ENCODE data around the gene MRM1. TPM values are rescaled to one million over a fixed set of nuclear protein-coding genes. Genes with fewer than 3 reads are reported as not detected.
"Not testable (repeated sequence)": the region's sequence is repeated elsewhere in the genome, so short reads cannot be mapped to it uniquely, and the experiment has no call there.

MRM1 gene
- total RNA-seq, 1 donor from 2014 or later, result 5.6 TPM

DNA sequence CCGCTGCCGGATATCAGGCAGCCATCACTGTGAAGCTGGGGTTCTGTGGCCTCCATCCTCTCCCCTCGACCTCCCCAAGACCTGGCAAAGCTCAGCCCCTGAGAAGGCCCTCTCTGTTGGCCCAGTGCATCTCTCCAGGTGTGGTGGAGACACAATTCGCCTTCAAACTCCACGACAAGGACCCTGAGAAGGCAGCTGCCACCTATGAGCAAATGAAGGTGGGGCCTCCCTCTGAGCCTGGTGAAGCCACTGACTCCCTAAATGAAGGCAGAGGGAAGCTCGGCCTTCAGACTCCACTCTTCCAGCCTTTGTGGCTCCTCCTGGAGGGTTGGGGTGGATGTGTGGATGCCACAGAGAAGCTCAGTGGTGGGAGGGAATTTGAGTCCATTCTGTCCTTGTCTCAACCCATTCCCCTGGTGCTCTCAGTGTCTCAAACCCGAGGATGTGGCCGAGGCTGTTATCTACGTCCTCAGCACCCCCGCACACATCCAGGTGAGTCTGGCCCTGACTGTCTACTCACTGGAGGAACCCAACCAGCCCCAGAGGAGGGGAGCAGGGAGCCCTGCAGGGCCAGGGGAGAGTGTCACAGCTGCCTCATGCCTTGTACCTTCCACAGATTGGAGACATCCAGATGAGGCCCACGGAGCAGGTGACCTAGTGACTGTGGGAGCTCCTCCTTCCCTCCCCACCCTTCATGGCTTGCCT lies 1.7 kb upstream of the MRM1 start:
- intact Hi-C loops (cut with DNase I), result no loop called here
- DNase-seq (ENCODE audit: low spot score) (peak; percentile 47), ATAC-seq (no peak)

DNA sequence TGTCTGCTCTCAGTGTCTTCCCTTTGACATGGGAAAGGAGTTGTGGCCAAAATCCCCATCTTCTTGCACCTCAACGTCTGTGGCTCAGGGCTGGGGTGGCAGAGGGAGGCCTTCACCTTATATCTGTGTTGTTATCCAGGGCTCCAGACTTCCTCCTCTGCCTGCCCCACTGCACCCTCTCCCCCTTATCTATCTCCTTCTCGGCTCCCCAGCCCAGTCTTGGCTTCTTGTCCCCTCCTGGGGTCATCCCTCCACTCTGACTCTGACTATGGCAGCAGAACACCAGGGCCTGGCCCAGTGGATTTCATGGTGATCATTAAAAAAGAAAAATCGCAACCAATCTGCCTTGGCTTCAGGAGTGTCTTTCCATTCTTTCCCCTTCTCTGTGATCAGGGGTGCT lies 918 bp upstream of the MRM1 start:
- ATAC-seq (no peak), DNase-seq (ENCODE audit: low spot score) (peak; percentile 42)
- intact Hi-C loops (cut with DNase I), result no loop called here

DNA sequence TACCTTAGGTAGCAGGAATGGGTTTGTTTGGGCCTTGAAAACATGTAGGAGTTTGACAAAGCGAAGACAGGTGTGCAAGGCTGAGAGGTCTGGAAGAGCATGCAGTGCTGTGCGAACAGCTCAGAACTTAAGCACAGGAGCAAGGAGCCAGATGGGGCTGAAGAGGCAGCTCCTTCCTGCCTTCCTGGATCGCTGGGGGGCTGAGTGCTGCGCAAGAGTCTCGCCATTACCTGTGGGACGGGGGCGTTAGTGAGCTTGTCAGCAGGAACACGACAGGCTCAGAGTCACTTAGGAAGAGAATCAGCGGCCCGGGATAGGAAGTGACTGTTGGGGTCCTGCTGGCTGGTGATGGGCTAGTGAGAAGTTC lies 464 bp upstream of the MRM1 start:
- ATAC-seq (peak; percentile 31), DNase-seq (ENCODE audit: low spot score) (no peak)
- intact Hi-C loops (cut with DNase I), result no loop called here

DNA sequence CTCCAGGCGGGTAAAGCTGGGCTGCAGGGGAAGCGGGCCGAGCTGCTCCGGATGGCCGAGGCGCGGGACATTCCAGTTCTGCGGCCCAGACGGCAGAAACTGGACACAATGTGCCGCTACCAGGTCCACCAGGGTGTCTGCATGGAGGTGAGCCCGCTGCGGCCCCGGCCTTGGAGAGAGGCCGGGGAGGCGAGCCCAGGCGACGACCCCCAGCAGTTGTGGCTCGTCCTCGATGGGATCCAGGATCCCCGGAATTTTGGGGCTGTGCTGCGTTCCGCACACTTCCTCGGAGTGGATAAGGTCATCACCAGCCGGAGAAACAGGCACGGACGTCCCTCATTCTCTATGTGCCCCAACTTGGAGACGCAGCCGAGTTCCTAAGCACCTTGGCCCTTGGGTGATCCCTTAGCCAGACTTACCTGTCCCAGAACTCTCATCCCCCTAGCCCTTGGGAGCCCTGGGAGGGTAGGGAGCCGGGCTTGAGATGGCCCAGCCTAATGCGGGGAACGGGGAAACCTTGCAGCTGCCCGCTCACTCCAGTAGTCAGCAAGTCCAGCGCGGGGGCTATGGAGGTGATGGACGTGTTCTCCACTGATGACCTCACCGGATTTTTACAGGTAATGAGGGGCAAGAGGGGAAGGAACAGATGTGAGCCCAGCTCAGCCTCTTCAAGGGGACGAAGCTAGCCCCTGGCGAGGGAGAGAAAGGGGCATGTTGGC lies 806 bp downstream of the MRM1 start:
- ATAC-seq, result peak; percentile 44
- intact Hi-C loops (cut with DNase I), result no loop called here
- peak; percentile 57 for DNase-seq (ENCODE audit: low spot score)

DNA sequence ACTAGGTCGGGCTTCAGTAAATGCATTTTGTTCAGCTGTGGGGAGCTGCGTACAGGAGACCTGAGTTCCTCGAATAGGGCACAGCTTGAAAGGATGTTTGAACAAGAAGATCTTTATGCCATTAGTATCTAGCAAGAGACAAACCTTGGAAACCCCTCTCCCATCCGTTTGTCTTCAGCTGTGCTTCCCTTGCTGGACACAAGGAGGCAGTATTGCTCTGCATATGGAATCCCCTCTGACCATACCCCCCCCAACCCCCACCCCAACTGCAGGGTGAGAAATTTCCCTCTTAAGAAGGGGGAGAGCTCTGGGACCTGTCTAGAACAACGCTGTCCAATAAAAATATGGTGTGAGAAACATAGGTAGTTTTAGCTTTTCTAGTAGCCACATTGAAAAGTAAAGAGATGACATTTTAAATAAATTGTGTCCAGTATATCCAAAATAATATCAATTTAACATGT lies 1.6 kb downstream of the MRM1 start:
- no peak for ATAC-seq
- peak; percentile 59 for DNase-seq (ENCODE audit: low spot score)
- intact Hi-C loops (cut with DNase I), result no loop called here

DNA sequence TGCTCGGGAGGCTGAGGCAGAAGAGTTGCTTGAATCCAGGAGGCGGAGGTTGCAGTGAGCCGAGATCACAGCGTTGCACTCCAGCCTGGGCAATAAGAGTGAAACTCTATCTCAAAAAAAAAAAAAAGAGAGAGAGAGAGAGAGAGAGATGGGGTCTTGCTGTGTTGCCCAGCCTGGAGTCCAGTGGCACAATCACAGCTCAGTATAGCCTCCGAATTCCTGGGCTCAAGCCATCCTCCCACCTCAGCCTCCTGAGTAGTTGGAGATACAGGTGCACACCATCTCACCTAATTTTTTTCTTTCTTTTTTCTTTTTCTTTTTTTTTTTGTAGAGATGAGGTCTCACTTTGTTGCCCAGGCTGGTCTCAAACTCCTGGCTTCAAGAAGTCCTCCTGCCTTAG lies 3.6 kb downstream of the MRM1 start:
- DNase-seq (ENCODE audit: low spot score); ATAC-seq; intact Hi-C loops (cut with DNase I): not testable (repeated sequence)

DNA sequence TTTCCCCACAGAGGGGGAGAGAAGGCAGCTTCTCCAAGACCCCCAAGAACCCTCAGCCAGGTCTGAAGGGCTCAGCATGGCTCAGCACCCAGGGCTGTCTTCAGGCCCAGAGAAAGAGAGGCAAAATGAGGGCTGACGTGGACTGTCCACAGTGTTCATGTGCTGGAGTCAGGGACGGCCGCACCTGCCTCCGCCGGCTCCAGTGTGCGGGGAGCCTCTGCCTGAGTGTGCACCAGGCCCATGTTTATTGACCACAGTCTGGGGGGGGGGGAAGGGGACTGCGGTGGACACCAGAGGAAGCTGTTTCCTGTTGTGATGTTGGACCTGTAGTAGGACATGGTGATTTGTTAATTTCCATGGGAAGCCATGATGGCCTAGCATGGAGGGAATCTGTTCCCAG lies 6.9 kb downstream of the MRM1 start:
- no peak for ATAC-seq
- intact Hi-C loops (cut with DNase I), result no loop called here
- no peak for DNase-seq (ENCODE audit: low spot score)

DNA sequence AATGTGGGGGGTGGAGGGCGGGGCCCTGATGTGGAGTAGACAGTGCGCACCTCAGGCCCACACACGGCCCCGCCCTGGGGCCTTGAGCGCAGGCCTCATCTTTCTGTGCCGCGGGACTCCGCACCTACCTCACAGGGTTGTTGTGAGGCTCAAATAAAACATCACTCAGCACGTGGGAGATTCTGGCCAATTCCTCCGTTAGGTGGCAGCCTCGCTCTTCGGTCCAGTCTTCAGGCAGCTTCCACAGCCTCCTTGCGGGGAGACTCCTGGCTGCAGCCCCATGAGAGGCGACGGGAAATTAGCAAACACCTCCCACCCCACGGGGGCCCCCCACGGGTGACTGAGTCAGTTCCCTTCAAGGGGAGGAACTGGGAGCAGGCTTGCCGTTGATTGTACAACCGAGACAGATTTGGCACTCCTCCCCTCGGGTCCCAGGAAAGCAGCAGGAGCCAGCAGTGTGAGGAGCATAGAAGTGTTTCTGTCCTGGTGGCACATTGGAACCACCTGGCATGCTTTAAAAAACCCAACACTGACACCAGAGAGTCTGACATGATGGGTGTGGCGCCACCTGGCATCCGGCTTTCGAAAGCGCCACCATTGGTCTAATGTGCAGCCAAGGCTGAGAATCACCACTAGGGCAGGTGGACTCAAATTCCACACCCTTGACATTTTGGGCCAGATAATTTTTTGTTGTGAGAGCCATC lies 7.6 kb downstream of the MRM1 start:
- peak; percentile 84 for ATAC-seq
- peak; percentile 66 for DNase-seq (ENCODE audit: low spot score)

DNA sequence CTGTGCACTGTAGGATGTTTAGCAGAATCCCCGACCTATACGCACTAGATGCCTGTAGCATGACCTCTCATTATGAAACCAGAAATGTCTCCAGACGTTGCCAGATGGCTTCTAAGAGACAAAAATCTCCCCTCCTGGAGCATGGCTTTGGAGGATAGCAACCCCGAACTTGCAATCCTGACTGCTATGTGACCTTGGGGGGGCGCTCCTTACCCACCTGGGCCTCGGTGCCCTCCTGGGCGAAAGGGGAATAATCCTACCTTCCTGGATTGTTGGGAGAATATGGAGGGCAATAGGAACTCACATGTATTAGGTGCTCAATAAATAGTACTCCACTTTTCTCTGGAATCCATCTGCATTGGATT lies 8.1 kb downstream of the MRM1 start:
- intact Hi-C loops (cut with DNase I), result no loop called here
- no peak for DNase-seq (ENCODE audit: low spot score)
- ATAC-seq, result no peak

More for the DNA sequence above, 7.6 kb downstream of the MRM1 start:
- intact Hi-C loops (cut with DNase I), result no loop called here

DNA sequence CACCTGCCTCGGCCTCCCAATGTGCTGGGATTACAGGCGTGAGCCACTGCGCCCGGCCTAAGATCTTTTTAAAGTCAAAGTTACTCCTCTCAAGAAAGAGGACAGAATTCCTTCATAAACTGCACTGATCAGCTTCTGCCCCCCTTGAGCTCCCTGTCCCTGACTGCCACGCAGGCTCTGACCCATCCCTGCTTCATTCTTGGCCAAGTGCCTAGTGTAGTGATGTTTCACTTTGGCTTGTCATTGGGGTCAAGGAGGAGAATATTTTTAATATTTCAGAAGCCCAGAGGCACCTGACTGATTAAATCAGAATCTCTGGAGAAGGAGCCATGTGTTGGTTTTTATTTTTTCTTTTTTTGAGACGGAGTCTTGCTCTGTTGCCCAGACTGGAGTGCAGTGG lies 9.1 kb downstream of the MRM1 start:
- intact Hi-C loops (cut with DNase I), result no loop called here
- DNase-seq (ENCODE audit: low spot score) (no peak), ATAC-seq (no peak)

DNA sequence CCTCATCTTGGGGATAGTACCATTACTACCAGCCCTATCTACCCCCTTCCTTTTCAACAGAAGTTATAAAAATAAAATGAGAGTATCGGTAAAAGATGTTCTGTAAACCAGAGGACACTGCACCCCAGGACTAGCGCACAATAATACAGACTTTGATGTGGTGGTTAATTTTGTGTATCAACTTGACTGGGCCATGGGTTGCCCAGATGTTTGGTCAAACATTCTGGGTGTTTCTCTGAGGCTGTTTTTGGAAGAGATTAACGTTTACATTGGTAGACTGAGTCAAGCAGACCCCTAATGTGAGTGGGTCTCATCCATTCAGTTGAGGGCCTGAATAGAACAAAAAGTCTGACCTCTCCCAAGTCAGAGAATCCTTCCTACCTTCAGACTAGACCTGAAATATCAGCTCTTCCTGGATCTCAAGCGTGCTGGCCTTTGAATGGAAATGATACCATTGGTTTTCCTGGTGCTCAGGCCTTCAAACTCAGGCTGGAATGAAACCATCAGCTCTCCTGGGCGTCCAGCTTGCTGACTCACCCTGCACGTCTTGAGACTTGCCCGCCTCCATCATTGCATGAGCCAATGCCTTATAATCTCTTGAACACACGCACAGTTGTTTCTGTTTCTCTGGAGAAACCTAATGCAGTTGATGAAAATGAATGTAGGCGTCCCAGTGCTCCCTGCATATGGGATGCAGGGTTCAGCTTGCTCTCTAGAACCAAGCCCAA lies 10.1 kb downstream of the MRM1 start:
- intact Hi-C loops (cut with DNase I), result no loop called here
- DNase-seq (ENCODE audit: low spot score) (no peak), ATAC-seq (no peak)

DNA sequence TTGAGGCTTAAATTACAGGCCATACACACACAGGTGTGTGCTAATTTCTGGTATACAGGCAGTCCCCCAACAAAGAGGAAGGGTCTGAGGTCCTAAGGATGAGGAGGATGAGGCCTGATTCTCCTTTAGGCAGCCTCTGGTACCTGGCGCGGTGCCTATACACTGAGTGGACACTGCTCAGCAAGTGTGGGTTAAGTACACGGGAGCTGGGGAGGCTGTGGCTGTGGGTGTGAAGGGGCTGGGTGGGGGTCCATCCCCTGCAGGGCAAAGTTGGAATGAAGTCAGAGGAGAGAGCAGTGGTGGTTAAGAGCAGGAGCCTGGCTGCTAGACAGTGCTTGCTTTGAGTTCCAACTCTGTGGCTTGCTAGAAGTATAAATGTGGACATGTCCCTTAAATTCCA lies 10.9 kb downstream of the MRM1 start:
- no peak for DNase-seq (ENCODE audit: low spot score)
- ATAC-seq, result no peak
- intact Hi-C loops (cut with DNase I), result no loop called here

DNA sequence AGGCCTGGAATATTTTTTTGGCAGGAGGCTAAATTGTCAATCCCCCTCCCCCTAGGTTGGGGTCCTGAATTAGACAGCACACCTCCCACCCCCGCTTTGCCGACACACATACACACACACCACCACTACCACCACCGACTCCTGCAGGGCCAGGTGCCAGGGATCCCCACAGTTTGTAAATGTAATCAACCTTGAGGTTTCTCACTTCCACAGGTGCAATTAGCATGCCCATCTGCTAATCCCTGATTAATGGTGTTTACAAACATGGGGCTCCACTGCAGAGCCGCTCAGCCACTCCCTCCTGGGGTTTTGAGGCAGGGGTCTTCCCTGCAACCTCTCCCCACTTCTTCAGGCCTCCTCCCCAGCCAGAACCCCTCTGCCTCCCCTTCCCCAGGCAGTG lies 11.8 kb downstream of the MRM1 start:
- intact Hi-C loops (cut with DNase I), result no loop called here
- ATAC-seq (no peak), DNase-seq (ENCODE audit: low spot score) (no peak)

DNA sequence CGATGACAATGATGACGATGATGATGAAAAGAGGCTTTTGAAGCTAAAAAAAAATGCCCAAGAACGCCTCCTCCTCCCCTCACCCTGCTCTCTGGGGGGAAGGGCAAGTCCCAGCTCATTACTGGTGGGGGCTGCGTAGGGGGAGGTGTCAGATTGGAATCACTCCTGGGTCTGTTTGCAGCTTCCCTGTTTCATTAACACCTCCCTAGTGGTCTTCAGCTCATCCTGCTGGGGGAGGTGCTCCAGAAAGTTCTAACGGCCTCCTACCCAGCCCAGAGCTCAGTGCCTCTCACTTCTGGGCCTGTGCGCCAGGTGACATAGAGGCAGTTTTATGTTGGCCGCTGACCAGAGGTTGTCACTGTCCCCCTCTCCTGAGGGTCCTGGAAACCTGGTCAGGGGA lies 12.7 kb downstream of the MRM1 start:
- DNase-seq (ENCODE audit: low spot score), result no peak
- intact Hi-C loops (cut with DNase I), result no loop called here
- ATAC-seq, result no peak

DNA sequence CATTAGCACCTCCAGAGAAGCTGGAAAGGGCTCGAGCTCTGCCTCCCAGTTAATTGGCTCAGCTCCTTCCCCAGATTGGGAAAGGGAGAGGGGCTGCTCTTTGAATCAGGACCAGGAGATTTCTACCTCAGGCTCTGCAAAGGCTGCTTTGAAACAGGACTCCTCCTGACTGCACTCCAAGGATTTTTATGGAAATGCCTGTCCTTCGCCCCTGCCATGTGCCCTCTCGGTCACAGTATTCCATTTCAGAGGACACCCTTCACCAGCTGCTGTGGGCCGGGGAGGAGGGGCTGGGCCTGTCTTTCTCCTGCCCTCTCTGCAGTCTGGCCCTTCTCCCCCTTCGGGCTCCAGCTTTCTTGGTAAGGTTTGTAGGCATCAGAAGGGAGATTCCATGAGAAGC lies 13.6 kb downstream of the MRM1 start:
- intact Hi-C loops (cut with DNase I), result no loop called here
- DNase-seq (ENCODE audit: low spot score), result no peak
- no peak for ATAC-seq

DNA sequence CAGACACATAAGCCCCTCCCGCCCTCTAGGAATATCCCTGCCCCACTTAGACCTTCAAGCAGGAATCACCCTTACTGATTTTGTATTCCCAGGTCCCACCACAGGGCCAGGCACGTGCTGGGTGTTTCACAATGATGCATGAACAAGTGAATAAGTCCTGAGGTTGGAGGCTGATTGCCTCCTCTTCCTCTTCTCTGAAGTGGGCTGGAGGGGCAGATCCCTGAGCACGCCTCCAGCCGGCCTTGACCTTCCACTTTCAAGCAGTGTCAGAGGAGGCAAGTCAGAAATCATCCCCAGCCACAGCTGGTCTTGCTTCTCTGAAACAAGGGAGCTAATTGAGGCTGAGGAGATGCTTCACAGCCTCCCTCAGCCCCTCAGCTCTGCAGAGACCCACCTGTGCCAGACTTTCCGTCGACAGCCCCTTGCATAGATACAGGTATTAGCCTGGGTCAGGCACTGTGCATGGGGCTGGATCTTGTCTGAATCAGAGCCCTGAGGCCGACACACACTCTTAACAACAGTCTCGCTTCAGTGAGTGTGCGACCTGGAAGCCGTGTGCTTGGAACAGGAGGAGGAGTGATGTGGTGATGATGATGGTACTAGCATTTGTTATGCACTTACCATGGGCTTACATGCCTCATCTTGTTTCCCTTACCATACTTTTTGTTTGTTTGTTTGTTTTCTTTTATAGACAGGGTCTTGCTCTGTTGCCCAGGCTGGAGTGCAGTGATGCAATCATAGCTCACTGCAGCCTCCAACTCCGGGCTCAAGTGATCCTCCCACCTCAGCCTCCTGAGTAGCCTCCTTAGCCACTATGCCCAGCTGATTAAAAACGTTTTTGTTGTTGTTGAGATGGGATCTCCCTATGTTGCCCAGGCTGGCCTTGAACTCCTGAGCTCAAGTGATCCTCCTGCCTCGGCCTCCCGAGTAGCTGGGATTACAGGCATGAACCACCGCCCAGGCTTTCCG lies 15.0 kb downstream of the MRM1 start:
- no peak for ATAC-seq
- intact Hi-C loops (cut with DNase I), result no loop called here
- DNase-seq (ENCODE audit: low spot score), result no peak

DNA sequence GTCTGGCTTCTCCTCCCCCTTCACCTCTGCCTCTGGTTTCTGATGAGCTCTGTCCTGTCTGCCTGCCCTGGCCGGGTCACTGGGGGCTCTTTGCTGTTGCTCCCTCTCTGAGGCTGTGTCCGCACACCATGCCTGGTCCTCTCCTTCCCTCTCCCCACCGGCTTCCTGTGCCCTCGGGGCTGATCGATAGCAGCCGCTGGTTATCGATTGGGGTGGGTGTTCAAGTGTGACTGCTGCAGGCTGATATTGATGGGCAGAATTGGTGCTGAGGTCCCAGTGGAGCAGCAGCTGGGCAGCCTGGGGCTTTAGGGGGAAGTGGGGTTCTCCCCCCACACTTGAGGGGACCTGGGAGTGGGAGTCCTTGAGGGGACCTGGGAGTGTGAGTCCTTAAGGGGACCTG lies 16.4 kb downstream of the MRM1 start:
- DNase-seq (ENCODE audit: low spot score) (no peak), ATAC-seq (no peak)
- intact Hi-C loops (cut with DNase I), result no loop called here

DNA sequence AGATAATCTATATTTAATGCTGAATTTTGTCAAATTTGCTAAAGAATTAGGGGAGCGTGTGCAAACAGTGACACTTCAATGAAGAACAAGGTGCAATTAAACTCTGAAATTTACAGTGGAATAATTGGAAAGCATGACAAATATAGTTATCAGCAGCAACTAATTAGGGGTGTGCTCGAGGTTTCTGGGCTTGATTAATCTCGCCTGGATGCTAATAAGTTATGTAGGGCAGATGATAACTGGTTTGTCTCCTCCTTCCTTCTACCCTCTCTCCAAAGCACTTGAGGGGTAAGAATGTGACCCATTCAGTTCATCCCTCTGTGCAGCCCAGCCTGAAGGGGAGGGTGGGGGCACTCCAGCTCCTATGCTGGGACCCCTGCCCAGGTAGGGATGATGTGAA lies 21.9 kb downstream of the MRM1 start:
- DNase-seq (ENCODE audit: low spot score) (no peak), ATAC-seq (no peak)
- intact Hi-C loops (cut with DNase I), result loop anchor here (10.0 kb wide), 1 partner anchor 732 kb away; no protein-coding TSS in a partner anchor
